Calu3 (cell line): ENCODE data around the gene NOD1. TPM values are rescaled to one million over a fixed set of nuclear protein-coding genes. Genes with fewer than 3 reads are reported as not detected.

Source experiments
- BruUV-seq: library from RNA; stranded (reverse); fragments of 400-500 nt; replicated peaks from 2 replicates; lab custom pipeline; 2021; lab: Mats Ljungman, UMichigan
- CTCF ChIA-PET: fragments of 300-600 bp; sonication (Branson Sonifier 250); formaldehyde crosslinking; loops from one replicate; lab custom pipeline; 2022; ENCODE audit warnings: antibody characterized with exemption; lab: Charles Lee
- DNase-seq: peaks from one replicate; pipeline ENCODE4 v3.0.0; 2022
- H3K27ac Mint-ChIP-seq: one replicate; pipeline ENCODE4 v1.8.0; 2022; ENCODE audit warnings: mixed read lengths; ENCODE audit not compliant: unreplicated experiment
- H3K27me3 Mint-ChIP-seq: one replicate; pipeline ENCODE4 v1.8.0; 2022; ENCODE audit warnings: mixed read lengths; ENCODE audit not compliant: unreplicated experiment
- H3K36me3 Mint-ChIP-seq: one replicate; pipeline ENCODE4 v1.8.0; 2022; ENCODE audit warnings: mild to moderate bottlenecking, moderate library complexity, mixed read lengths; ENCODE audit not compliant: insufficient read depth, unreplicated experiment
- H3K4me1 Mint-ChIP-seq: one replicate; pipeline ENCODE4 v1.8.0; 2022; ENCODE audit warnings: mild to moderate bottlenecking, low read depth, mixed read lengths; ENCODE audit not compliant: unreplicated experiment
- H3K4me3 Mint-ChIP-seq: one replicate; pipeline ENCODE4 v1.8.0; 2022; ENCODE audit warnings: mild to moderate bottlenecking, low read depth, moderate library complexity, mixed read lengths; ENCODE audit not compliant: unreplicated experiment
- H3K9me3 Mint-ChIP-seq: one replicate; pipeline ENCODE4 v1.8.0; 2022; ENCODE audit warnings: low read depth, mixed read lengths; ENCODE audit not compliant: unreplicated experiment
- intact Hi-C: fragments of 100-400 bp; cut with micrococcal nuclease; formaldehyde crosslinking; loops from one replicate; pipeline ENCODE4 v1.10.0; 2022; ENCODE audit not compliant: unreplicated experiment
- total RNA-seq: library from RNA; stranded (reverse); gene quantifications from 2 replicates; pipeline ENCODE4 v1.2.3, GENCODE V29; 2022
- TF ChIP-seq, protein P1 (sequence below): fragments of 200-600 bp; IDR thresholded peaks from one replicate; pipeline ENCODE4 v1.8.0; 2022; ENCODE audit warnings: antibody characterized with exemption; ENCODE audit not compliant: unreplicated experiment

NOD1 gene
- total RNA-seq, 1 experiment from 2014 or later: 11.7 TPM

DNA sequence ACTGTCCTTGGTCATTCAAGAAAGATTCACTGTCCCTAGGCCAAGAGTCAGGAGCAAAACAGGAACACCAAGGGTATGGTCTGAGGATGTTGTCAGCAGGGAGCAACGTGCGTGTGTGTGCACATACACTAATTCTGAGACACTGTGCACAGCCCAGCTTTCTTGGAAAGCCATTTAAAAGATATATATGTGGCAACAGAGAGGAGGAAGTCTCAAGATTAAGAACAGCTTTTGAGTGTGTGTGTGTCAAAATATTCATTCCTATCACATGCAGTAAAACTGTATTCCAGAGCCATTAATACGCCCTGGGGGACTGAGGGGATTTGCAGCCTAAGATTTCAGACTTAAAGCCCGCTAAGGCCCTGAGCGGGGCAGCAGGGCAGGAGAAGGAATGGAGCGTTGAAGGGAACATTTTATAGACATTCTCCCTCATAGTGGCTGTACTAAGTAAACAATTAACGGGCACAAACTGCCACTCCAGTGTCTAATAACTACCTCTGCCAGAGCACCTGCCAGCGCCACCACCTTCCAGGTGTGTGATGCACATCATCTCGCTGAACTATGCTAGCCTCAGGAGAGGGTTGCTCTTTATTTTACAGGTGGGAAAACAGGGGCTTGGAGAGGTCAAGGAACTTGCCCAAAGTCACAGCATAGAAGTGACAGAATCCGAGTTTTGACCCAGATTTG is 2.0 kb downstream of the NOD1 start:
- Mint-ChIP-seq H3K9me3 (no peaks in the 10 kb centered on the region), H3K27me3 (no peaks in the 10 kb centered on the region), H3K4me1 (no peaks in the 10 kb centered on the region), H3K27ac (no peak overlapping the region), H3K36me3 (peaks cover 13% of the 10 kb centered on the region), H3K4me3 (no peak overlapping the region)
- TF ChIP-seq, protein P1, sequence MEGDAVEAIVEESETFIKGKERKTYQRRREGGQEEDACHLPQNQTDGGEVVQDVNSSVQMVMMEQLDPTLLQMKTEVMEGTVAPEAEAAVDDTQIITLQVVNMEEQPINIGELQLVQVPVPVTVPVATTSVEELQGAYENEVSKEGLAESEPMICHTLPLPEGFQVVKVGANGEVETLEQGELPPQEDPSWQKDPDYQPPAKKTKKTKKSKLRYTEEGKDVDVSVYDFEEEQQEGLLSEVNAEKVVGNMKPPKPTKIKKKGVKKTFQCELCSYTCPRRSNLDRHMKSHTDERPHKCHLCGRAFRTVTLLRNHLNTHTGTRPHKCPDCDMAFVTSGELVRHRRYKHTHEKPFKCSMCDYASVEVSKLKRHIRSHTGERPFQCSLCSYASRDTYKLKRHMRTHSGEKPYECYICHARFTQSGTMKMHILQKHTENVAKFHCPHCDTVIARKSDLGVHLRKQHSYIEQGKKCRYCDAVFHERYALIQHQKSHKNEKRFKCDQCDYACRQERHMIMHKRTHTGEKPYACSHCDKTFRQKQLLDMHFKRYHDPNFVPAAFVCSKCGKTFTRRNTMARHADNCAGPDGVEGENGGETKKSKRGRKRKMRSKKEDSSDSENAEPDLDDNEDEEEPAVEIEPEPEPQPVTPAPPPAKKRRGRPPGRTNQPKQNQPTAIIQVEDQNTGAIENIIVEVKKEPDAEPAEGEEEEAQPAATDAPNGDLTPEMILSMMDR: no peak
- no TSS peak for BruUV-seq
- intact Hi-C loops: no loop called here
- CTCF ChIA-PET: no interaction called here
- no peak for DNase-seq

DNA sequence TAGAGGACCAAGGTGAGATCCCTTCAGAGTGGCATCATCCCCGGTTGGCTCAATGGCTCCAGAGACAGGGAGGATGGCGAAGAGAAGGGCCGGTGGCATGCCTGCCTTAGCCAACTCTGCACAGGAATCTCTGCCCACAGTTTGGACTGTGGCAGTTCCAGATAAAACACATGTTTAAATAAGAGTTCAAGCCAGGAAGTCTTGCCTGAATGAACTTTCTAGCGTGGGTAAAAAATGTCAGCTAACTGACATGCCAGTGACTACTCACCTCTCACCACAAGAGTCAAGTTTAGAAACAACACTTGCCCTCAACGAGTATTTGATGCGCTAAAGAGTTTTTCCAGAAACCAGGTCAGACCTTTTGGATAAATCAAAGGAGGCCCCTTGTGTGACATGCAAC is 3.0 kb downstream of the NOD1 start:
- BruUV-seq: no TSS peak
- no peak for DNase-seq
- Mint-ChIP-seq H3K9me3 (no peaks in the 10 kb centered on the region), H3K27me3 (no peaks in the 10 kb centered on the region), H3K27ac (no peak overlapping the region), H3K4me1 (no peaks in the 10 kb centered on the region), H3K4me3 (no peak overlapping the region), H3K36me3 (peaks cover 13% of the 10 kb centered on the region)
- CTCF ChIA-PET: no interaction called here
- intact Hi-C loops: no loop called here
- TF ChIP-seq, protein P1: no peak

DNA sequence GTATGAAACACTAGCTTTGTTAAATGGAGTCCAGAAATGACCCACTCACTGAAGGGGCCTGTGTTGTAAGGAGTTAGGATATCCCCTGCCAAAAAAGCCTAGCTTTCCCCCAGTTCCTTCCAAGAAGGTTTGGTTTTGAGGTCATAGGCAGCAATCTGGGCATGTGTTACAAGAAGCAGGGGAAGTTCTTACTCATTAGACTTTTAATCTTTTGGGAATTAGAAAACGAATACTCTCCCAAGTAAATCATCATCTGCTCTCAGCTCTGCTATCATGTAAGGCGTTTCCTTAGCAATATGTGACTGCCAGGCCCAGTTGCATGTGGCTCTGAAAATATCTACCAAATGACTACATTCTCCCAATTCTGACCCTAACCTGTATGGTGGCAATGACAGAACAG is 3.7 kb downstream of the NOD1 start:
- BruUV-seq: no TSS peak
- no peak for DNase-seq
- H3K27me3 Mint-ChIP-seq: no peaks in the 10 kb centered on the region
- TF ChIP-seq, protein P1: no peak
- H3K9me3 Mint-ChIP-seq: no peaks in the 10 kb centered on the region
- intact Hi-C loops: no loop called here
- peaks cover 13% of the 10 kb centered on the region for H3K36me3 Mint-ChIP-seq
- no peak overlapping the region for H3K27ac Mint-ChIP-seq
- no peak overlapping the region for H3K4me3 Mint-ChIP-seq
- CTCF ChIA-PET: no interaction called here
- H3K4me1 Mint-ChIP-seq: no peaks in the 10 kb centered on the region

DNA sequence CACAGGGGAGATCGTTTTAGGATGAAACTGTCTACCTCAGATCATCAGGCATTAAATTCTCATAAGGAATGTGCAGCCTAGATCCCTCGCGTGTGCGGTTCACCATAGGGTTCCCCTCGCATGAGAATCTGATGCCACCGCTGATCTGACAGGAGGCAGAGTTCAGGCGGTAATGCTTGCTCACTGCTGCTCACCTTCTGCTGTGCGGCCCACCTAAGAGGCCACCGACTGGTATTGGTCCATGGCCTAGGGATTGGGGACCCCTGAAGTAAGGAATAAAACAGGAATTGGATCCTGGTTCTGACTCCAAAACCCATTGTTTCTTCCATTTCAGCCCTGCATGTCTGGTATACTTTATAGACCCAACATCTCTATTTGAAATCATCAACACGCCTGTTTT is 4.1 kb downstream of the NOD1 start:
- intact Hi-C loops: no loop called here
- no peak overlapping the region for H3K27ac Mint-ChIP-seq
- no peak for DNase-seq
- no TSS peak for BruUV-seq
- peaks cover 4% of the 10 kb centered on the region for H3K4me1 Mint-ChIP-seq
- CTCF ChIA-PET: no interaction called here
- H3K36me3 Mint-ChIP-seq: peaks cover 13% of the 10 kb centered on the region
- no peak overlapping the region for H3K4me3 Mint-ChIP-seq
- TF ChIP-seq, protein P1: no peak
- no peaks in the 10 kb centered on the region for H3K27me3 Mint-ChIP-seq
- H3K9me3 Mint-ChIP-seq: no peaks in the 10 kb centered on the region
